ENCODE results near the gene CCRL2. TPM values are rescaled to one million over a fixed set of nuclear protein-coding genes. Genes with fewer than 3 reads are reported as not detected.

The CCRL2 gene
- total RNA-seq (2014; rRNA removed; shearing (Covaris generic); ENCODE audit: low replicate concordance): not detected in 2 replicates

- no peaks in the 10 kb centered on the region for H3K27me3 ChIP-seq
- no peaks in the 10 kb centered on the region for H3K36me3 ChIP-seq
- H3K4me3 ChIP-seq: 0 out of 2 replicates have a peak within 1 kb of the TSS, but pooled peaks have one; percentile 4
- peak; percentile 54 for DNase-seq
- H3K9me3 ChIP-seq: no peaks in the 10 kb centered on the region
Measured at GRCh38 chr3:46406788-46407611, at the start of gene CCRL2, which contains the start of gene CCR5AS. TSS of gene CCRL2 (plus strand) at chr3:46407259. CDS start at chr3:46408080, 821 bp downstream. TSS of gene CCR5AS (minus strand) at chr3:46407066.

GRCh38 chr3:46358466-46358865 is 48.6 kb upstream of the CCRL2 start:
- no peaks in the 10 kb centered on the region for H3K27me3 ChIP-seq
- no peaks in the 10 kb centered on the region for H3K36me3 ChIP-seq
- no peaks in the 10 kb centered on the region for H3K9me3 ChIP-seq
- no peak for DNase-seq
- no peak overlapping the region for H3K4me3 ChIP-seq

- no peak overlapping the region for H3K4me3 ChIP-seq
- peak; percentile 27 for DNase-seq
- H3K9me3 ChIP-seq: no peaks in the 10 kb centered on the region
- no peaks in the 10 kb centered on the region for H3K27me3 ChIP-seq
- no peaks in the 10 kb centered on the region for H3K36me3 ChIP-seq
Measured at GRCh38 chr3:46359733-46360493, 47.1 kb upstream of the CCRL2 start.

- no peak overlapping the region for H3K4me3 ChIP-seq
- no peak for DNase-seq
- no peaks in the 10 kb centered on the region for H3K36me3 ChIP-seq
- no peaks in the 10 kb centered on the region for H3K9me3 ChIP-seq
- H3K27me3 ChIP-seq: no peaks in the 10 kb centered on the region
Measured at GRCh38 chr3:46360907-46361306, 46.2 kb upstream of the CCRL2 start.

GRCh38 chr3:46361408-46362283 is 45.4 kb upstream of the CCRL2 start:
- no peaks in the 10 kb centered on the region for H3K36me3 ChIP-seq
- H3K27me3 ChIP-seq: no peaks in the 10 kb centered on the region
- no peak overlapping the region for H3K4me3 ChIP-seq
- H3K9me3 ChIP-seq: no peaks in the 10 kb centered on the region
- DNase-seq: no peak

- no peaks in the 10 kb centered on the region for H3K9me3 ChIP-seq
- no peaks in the 10 kb centered on the region for H3K27me3 ChIP-seq
- no peaks in the 10 kb centered on the region for H3K36me3 ChIP-seq
- DNase-seq: no peak
- H3K4me3 ChIP-seq: no peak overlapping the region
Measured at GRCh38 chr3:46365041-46365440, 42.0 kb upstream of the CCRL2 start.

- H3K4me3 ChIP-seq: no peak overlapping the region
- DNase-seq: no peak
- no peaks in the 10 kb centered on the region for H3K27me3 ChIP-seq
- no peaks in the 10 kb centered on the region for H3K36me3 ChIP-seq
- H3K9me3 ChIP-seq: no peaks in the 10 kb centered on the region
Measured at GRCh38 chr3:46365737-46366524, 41.1 kb upstream of the CCRL2 start.

GRCh38 chr3:46367811-46368210 is 39.2 kb upstream of the CCRL2 start:
- no peaks in the 10 kb centered on the region for H3K36me3 ChIP-seq
- H3K4me3 ChIP-seq: no peak overlapping the region
- no peaks in the 10 kb centered on the region for H3K27me3 ChIP-seq
- no peaks in the 10 kb centered on the region for H3K9me3 ChIP-seq
- no peak for DNase-seq

- Histone ChIP-seq H3K36me3 (no peaks in the 10 kb centered on the region), H3K4me3 (no peak overlapping the region), H3K9me3 (no peaks in the 10 kb centered on the region), H3K27me3 (no peaks in the 10 kb centered on the region)
- DNase-seq: peak; percentile 26
Measured at GRCh38 chr3:46368569-46368968, 38.5 kb upstream of the CCRL2 start.

GRCh38 chr3:46369151-46369550 is 37.9 kb upstream of the CCRL2 start:
- no peak for DNase-seq
- H3K4me3 ChIP-seq: no peak overlapping the region
- no peaks in the 10 kb centered on the region for H3K9me3 ChIP-seq
- no peaks in the 10 kb centered on the region for H3K27me3 ChIP-seq
- no peaks in the 10 kb centered on the region for H3K36me3 ChIP-seq

GRCh38 chr3:46369675-46370132 is 37.4 kb upstream of the CCRL2 start:
- Histone ChIP-seq H3K4me3 (no peak overlapping the region), H3K9me3 (no peaks in the 10 kb centered on the region), H3K27me3 (no peaks in the 10 kb centered on the region), H3K36me3 (no peaks in the 10 kb centered on the region)
- no peak for DNase-seq

- no peak for DNase-seq
- H3K4me3 ChIP-seq: no peak within 1 kb of the TSS
- H3K27me3 ChIP-seq: no peaks in the 10 kb centered on the region
- no peaks in the 10 kb centered on the region for H3K9me3 ChIP-seq
- no peaks in the 10 kb centered on the region for H3K36me3 ChIP-seq
Measured at GRCh38 chr3:46370839-46371518, 36.1 kb upstream of the CCRL2 start, which contains the start of gene CCR5. TSS of gene CCR5 (plus strand) at chr3:46370946. CDS start at chr3:46372903, 1,957 bp downstream.

- Histone ChIP-seq H3K4me3 (no peak overlapping the region), H3K36me3 (no peaks in the 10 kb centered on the region), H3K27me3 (no peaks in the 10 kb centered on the region), H3K9me3 (no peaks in the 10 kb centered on the region)
- DNase-seq: no peak
Measured at GRCh38 chr3:46371519-46372340, 35.3 kb upstream of the CCRL2 start.

- H3K4me3 ChIP-seq: no peak overlapping the region
- no peak for DNase-seq
- no peaks in the 10 kb centered on the region for H3K9me3 ChIP-seq
- H3K36me3 ChIP-seq: no peaks in the 10 kb centered on the region
- H3K27me3 ChIP-seq: no peaks in the 10 kb centered on the region
Measured at GRCh38 chr3:46372492-46373359, 34.3 kb upstream of the CCRL2 start.

Measured in MG63 (cell line).